Measurements from ENCODE around the gene ISM2. TPM values are rescaled to one million over a fixed set of nuclear protein-coding genes. Genes with fewer than 3 reads are reported as not detected.

ISM2 gene
- total RNA-seq, 1 experiment from 2014 or later = not detected

- no peak for TF ChIP-seq RAD21 (IDR thresholded peaks at IDR 0.05; ENCODE audit: low read depth)
- TF ChIP-seq SIN3A (IDR thresholded peaks at IDR 0.05; ENCODE audit: low read depth) = no peak
- no peak for TF ChIP-seq EGR1 (IDR thresholded peaks at IDR 0.05; ENCODE audit: low read depth)
- no peak for TF ChIP-seq CBX3 (IDR thresholded peaks at IDR 0.05; ENCODE audit: low read depth)
- TF ChIP-seq EZH2phosphoT487 (IDR thresholded peaks at IDR 0.05; ENCODE audit: borderline replicate concordance) = no peak
- TF ChIP-seq SP1 (IDR thresholded peaks at IDR 0.05; ENCODE audit: low read depth) = no peak
- no peak for TF ChIP-seq ZBTB33 (IDR thresholded peaks at IDR 0.05; ENCODE audit: extremely low read depth, insufficient replicate concordance, low read length)
- TF ChIP-seq TCF7L2 (IDR thresholded peaks at IDR 0.05; ENCODE audit: borderline replicate concordance, extremely low read depth, insufficient read depth, insufficient read length) = no peak
- TF ChIP-seq MAX (IDR thresholded peaks at IDR 0.05) = no peak
- no peak for TF ChIP-seq ELF1 (IDR thresholded peaks at IDR 0.05; ENCODE audit: borderline replicate concordance, low read depth)
- TF ChIP-seq JUND (IDR thresholded peaks at IDR 0.05) = no peak
- no peak for TF ChIP-seq POLR2A (IDR thresholded peaks at IDR 0.05; ENCODE audit: borderline replicate concordance, extremely low read depth, insufficient read depth, insufficient read length)
- TF ChIP-seq CEBPB (IDR thresholded peaks at IDR 0.05; ENCODE audit: low read depth) = no peak
Observed at GRCh38 chr14:77485901-77486678, 12.5 kb downstream of the ISM2 start (continued).

- intact Hi-C loops (cut with micrococcal nuclease) = no loop called here
- Histone ChIP-seq H3K9me3 (ENCODE audit: control insufficient read depth in 1 of 2, insufficient read depth in 1 of 2, low read depth in 1 of 2, low read length in 2 of 2) (no peaks in the 10 kb centered on the region), H3K79me2 (ENCODE audit: insufficient read depth, low read length) (no peaks in the 10 kb centered on the region), H3K9ac (ENCODE audit: low read length) (no peak overlapping the region), H4K20me1 (ENCODE audit: insufficient read depth) (no peaks in the 10 kb centered on the region), H3K27ac (ENCODE audit: low read depth, low read length) (no peak overlapping the region), H3K27me3 (ENCODE audit: insufficient read depth, low read length) (no peaks in the 10 kb centered on the region), H3K4me3 (replicated peaks in 1 of 2; ENCODE audit: low read depth in 1 of 2, low read length in 2 of 2) (no peak overlapping the region), H3K4me1 (ENCODE audit: control insufficient read depth in 1 of 2, insufficient read depth in 2 of 2, low read length in 2 of 2) (no peaks in the 10 kb centered on the region), H2AFZ (ENCODE audit: low read depth, low read length, poor library complexity, severe bottlenecking) (no peak overlapping the region), H3K9me2 (ENCODE audit: insufficient read depth) (no peaks in the 10 kb centered on the region), H3K36me3 (ENCODE audit: control insufficient read depth in 1 of 2, insufficient read depth in 2 of 2, low read length in 2 of 2) (no peaks in the 10 kb centered on the region), H3K4me2 (ENCODE audit: low read length) (no peak overlapping the region)
- no TSS peak for BruUV-seq (replicated peaks)
- POLR2A ChIA-PET = no interaction called here
- CTCF ChIA-PET = no interaction called here
- peak; percentile 13; the same call in 1 of the 2 replicates for ATAC-seq
- RAD21 ChIA-PET (ENCODE audit: low non-redundant PET in 1 of 2, low total read pairs in 2 of 2, uncharacterized antibody in 2 of 2, unreplicated experiment in 2 of 2) = no interaction called here
- DNase-seq (ENCODE audit: low read depth, low spot score) = no peak
- no peak for TF ChIP-seq EZH2phosphoT487 (IDR thresholded peaks at IDR 0.05; ENCODE audit: borderline replicate concordance)
- TF ChIP-seq SIN3A (IDR thresholded peaks at IDR 0.05; ENCODE audit: low read depth) = no peak
- TF ChIP-seq REST (IDR thresholded peaks at IDR 0.05; ENCODE audit: low read depth) = no peak
- no peak for TF ChIP-seq CEBPB (IDR thresholded peaks at IDR 0.05; ENCODE audit: low read depth)
- TF ChIP-seq ELF1 (IDR thresholded peaks at IDR 0.05; ENCODE audit: borderline replicate concordance, low read depth) = no peak
- no peak for TF ChIP-seq JUND (IDR thresholded peaks at IDR 0.05)
- TF ChIP-seq POLR2AphosphoS5 (IDR thresholded peaks at IDR 0.05; ENCODE audit: low read depth, low read length) = no peak
- no peak for TF ChIP-seq RAD21 (IDR thresholded peaks at IDR 0.05; ENCODE audit: low read depth)
- TF ChIP-seq YY1 (IDR thresholded peaks at IDR 0.05; ENCODE audit: extremely low read depth, insufficient replicate concordance, low read depth, low read length) = no peak
- TF ChIP-seq EGR1 (IDR thresholded peaks at IDR 0.05; ENCODE audit: low read depth) = no peak
Observed at GRCh38 chr14:77485256-77485655, 13.4 kb downstream of the ISM2 start.

Measured in HCT116 (cell line).